ENCODE data around the gene BZW2. TPM values are rescaled to one million over a fixed set of nuclear protein-coding genes. Genes with fewer than 3 reads are reported as not detected.

Gene BZW2
- 10 to 100 TPM; 39.0 to 55.3 TPM for total RNA-seq
- 10 to 100 TPM; 74.3 to 78.5 TPM for polyA plus RNA-seq (ENCODE audit: insufficient read length in 2 of 2)
- long read RNA-seq, donor 1, transcript BZW2-207 (12 exons, 1,862 nt) = minor isoform, 6 of 26 reads
- long read RNA-seq, donor 1, transcript BZW2-201 (12 exons, 1,860 nt) = major isoform, 15 of 26 reads
- long read RNA-seq, donor 1, partial matches to known transcripts = 5 of 26 reads
- long read RNA-seq, donor 1, other reads (novel, unspliced or antisense) = 0 of 26 reads
- long read RNA-seq, donor 2, transcript BZW2-201 (12 exons, 1,860 nt) = major isoform, 9 of 12 reads
- long read RNA-seq, donor 2, partial matches to known transcripts = 0 of 12 reads
- long read RNA-seq, donor 2, other reads (novel, unspliced or antisense) = 0 of 12 reads
- long read RNA-seq, donor 3, partial matches to known transcripts = 0 of 6 reads
- long read RNA-seq, donor 3, other reads (novel, unspliced or antisense) = 0 of 6 reads
- long read RNA-seq, donor 4, transcript BZW2-207 (12 exons, 1,862 nt) = minor isoform, 8 of 21 reads
- long read RNA-seq, donor 4, transcript BZW2-201 (12 exons, 1,860 nt) = major isoform, 13 of 21 reads
- long read RNA-seq, donor 4, partial matches to known transcripts = 0 of 21 reads
- long read RNA-seq, donor 4, other reads (novel, unspliced or antisense) = 0 of 21 reads

- H3K4me1 ChIP-seq (ENCODE audit: control insufficient read depth, insufficient read depth, low read length) = peaks cover 15% of the 10 kb centered on the region
- H3K27ac ChIP-seq (ENCODE audit: low read depth, low read length) = peak within 1 kb of the TSS; percentile 96
- H3K36me3 ChIP-seq (ENCODE audit: control insufficient read depth, insufficient read depth, low read length) = no peaks in the 10 kb centered on the region
- no peaks in the 10 kb centered on the region for H3K27me3 ChIP-seq (ENCODE audit: control insufficient read depth, insufficient read depth, low read length)
- peak; percentile 81 to 98 (median 92) for DNase-seq (ENCODE audit: low read depth in 4 of 6, low spot score in 6 of 6)
- peak within 1 kb of the TSS; percentile 100 for H3K4me3 ChIP-seq (ENCODE audit: low read depth, low read length)
- no peaks in the 10 kb centered on the region for H3K9me3 ChIP-seq (ENCODE audit: control insufficient read depth, insufficient read depth, low read length)
- WGBS (ENCODE audit: insufficient coverage) = 0% methylated on average over 57 of the region's 73 CpGs
These were observed at the start of gene BZW2, which contains the start of gene ANKMY2 for GRCh38 chr7:16645593-16646471. TSS of gene BZW2 (plus strand) at chr7:16646181. CDS start at chr7:16665444, 19,263 bp downstream. TSS of gene ANKMY2 (minus strand) at chr7:16645754. CDS start at chr7:16645573, 181 bp downstream.

- no peak overlapping the region for H3K27ac ChIP-seq (ENCODE audit: low read depth, low read length)
- H3K27me3 ChIP-seq (ENCODE audit: control insufficient read depth, insufficient read depth, low read length) = no peaks in the 10 kb centered on the region
- no peaks in the 10 kb centered on the region for H3K4me1 ChIP-seq (ENCODE audit: control insufficient read depth, insufficient read depth, low read length)
- no peaks in the 10 kb centered on the region for H3K9me3 ChIP-seq (ENCODE audit: control insufficient read depth, insufficient read depth, low read length)
- WGBS (ENCODE audit: insufficient coverage) = no CpG with 5 or more reads among the region's 4 CpGs
- H3K4me3 ChIP-seq (ENCODE audit: low read depth, low read length) = no peak overlapping the region
- DNase-seq (ENCODE audit: low read depth in 4 of 6, low spot score in 6 of 6) = no peak
- peaks cover 11% of the 10 kb centered on the region for H3K36me3 ChIP-seq (ENCODE audit: control insufficient read depth, insufficient read depth, low read length)
These were observed 48.0 kb upstream of the BZW2 start for GRCh38 chr7:16598015-16598414.

GRCh38 chr7:16599860-16600259 lies 46.1 kb upstream of the BZW2 start:
- 89% methylated on average over 1 of the region's 7 CpGs for WGBS (ENCODE audit: insufficient coverage)
- Histone ChIP-seq H3K36me3 (ENCODE audit: control insufficient read depth, insufficient read depth, low read length) (peaks cover 11% of the 10 kb centered on the region), H3K4me3 (ENCODE audit: low read depth, low read length) (no peak overlapping the region), H3K9me3 (ENCODE audit: control insufficient read depth, insufficient read depth, low read length) (no peaks in the 10 kb centered on the region), H3K27ac (ENCODE audit: low read depth, low read length) (no peak overlapping the region), H3K27me3 (ENCODE audit: control insufficient read depth, insufficient read depth, low read length) (no peaks in the 10 kb centered on the region), H3K4me1 (ENCODE audit: control insufficient read depth, insufficient read depth, low read length) (no peaks in the 10 kb centered on the region)
- DNase-seq (ENCODE audit: low read depth in 4 of 6, low spot score in 6 of 6) = no peak

GRCh38 chr7:16603633-16604032 lies 42.3 kb upstream of the BZW2 start:
- Histone ChIP-seq H3K9me3 (ENCODE audit: control insufficient read depth, insufficient read depth, low read length) (no peaks in the 10 kb centered on the region), H3K27me3 (ENCODE audit: control insufficient read depth, insufficient read depth, low read length) (no peaks in the 10 kb centered on the region), H3K4me3 (ENCODE audit: low read depth, low read length) (no peak overlapping the region), H3K27ac (ENCODE audit: low read depth, low read length) (no peak overlapping the region), H3K36me3 (ENCODE audit: control insufficient read depth, insufficient read depth, low read length) (peaks cover 14% of the 10 kb centered on the region), H3K4me1 (ENCODE audit: control insufficient read depth, insufficient read depth, low read length) (no peaks in the 10 kb centered on the region)
- no peak for DNase-seq (ENCODE audit: low read depth in 4 of 6, low spot score in 6 of 6)

GRCh38 chr7:16604054-16604453 lies 41.9 kb upstream of the BZW2 start:
- peaks cover 11% of the 10 kb centered on the region for H3K36me3 ChIP-seq (ENCODE audit: control insufficient read depth, insufficient read depth, low read length)
- WGBS (ENCODE audit: insufficient coverage) = no CpG with 5 or more reads among the region's 3 CpGs
- no peaks in the 10 kb centered on the region for H3K4me1 ChIP-seq (ENCODE audit: control insufficient read depth, insufficient read depth, low read length)
- H3K9me3 ChIP-seq (ENCODE audit: control insufficient read depth, insufficient read depth, low read length) = no peaks in the 10 kb centered on the region
- H3K4me3 ChIP-seq (ENCODE audit: low read depth, low read length) = no peak overlapping the region
- H3K27me3 ChIP-seq (ENCODE audit: control insufficient read depth, insufficient read depth, low read length) = no peaks in the 10 kb centered on the region
- DNase-seq (ENCODE audit: low read depth in 4 of 6, low spot score in 6 of 6) = no peak
- no peak overlapping the region for H3K27ac ChIP-seq (ENCODE audit: low read depth, low read length)

GRCh38 chr7:16606704-16607103 lies 39.3 kb upstream of the BZW2 start:
- Histone ChIP-seq H3K36me3 (ENCODE audit: control insufficient read depth, insufficient read depth, low read length) (peaks cover 3% of the 10 kb centered on the region), H3K27ac (ENCODE audit: low read depth, low read length) (no peak overlapping the region), H3K27me3 (ENCODE audit: control insufficient read depth, insufficient read depth, low read length) (no peaks in the 10 kb centered on the region), H3K9me3 (ENCODE audit: control insufficient read depth, insufficient read depth, low read length) (no peaks in the 10 kb centered on the region), H3K4me1 (ENCODE audit: control insufficient read depth, insufficient read depth, low read length) (no peaks in the 10 kb centered on the region), H3K4me3 (ENCODE audit: low read depth, low read length) (no peak overlapping the region)
- 73% methylated on average over 3 of the region's 3 CpGs for WGBS (ENCODE audit: insufficient coverage)
- no peak for DNase-seq (ENCODE audit: low read depth in 4 of 6, low spot score in 6 of 6)

- H3K27me3 ChIP-seq (ENCODE audit: control insufficient read depth, insufficient read depth, low read length) = no peaks in the 10 kb centered on the region
- H3K4me3 ChIP-seq (ENCODE audit: low read depth, low read length) = no peak overlapping the region
- H3K9me3 ChIP-seq (ENCODE audit: control insufficient read depth, insufficient read depth, low read length) = no peaks in the 10 kb centered on the region
- no peak overlapping the region for H3K27ac ChIP-seq (ENCODE audit: low read depth, low read length)
- 81% methylated on average over 3 of the region's 4 CpGs for WGBS (ENCODE audit: insufficient coverage)
- DNase-seq (ENCODE audit: low read depth in 4 of 6, low spot score in 6 of 6) = no peak
- no peaks in the 10 kb centered on the region for H3K4me1 ChIP-seq (ENCODE audit: control insufficient read depth, insufficient read depth, low read length)
- H3K36me3 ChIP-seq (ENCODE audit: control insufficient read depth, insufficient read depth, low read length) = peaks cover 6% of the 10 kb centered on the region
These were observed 36.0 kb upstream of the BZW2 start for GRCh38 chr7:16609842-16610450.

- Histone ChIP-seq H3K9me3 (ENCODE audit: control insufficient read depth, insufficient read depth, low read length) (no peaks in the 10 kb centered on the region), H3K27me3 (ENCODE audit: control insufficient read depth, insufficient read depth, low read length) (no peaks in the 10 kb centered on the region), H3K36me3 (ENCODE audit: control insufficient read depth, insufficient read depth, low read length) (peaks cover 8% of the 10 kb centered on the region), H3K27ac (ENCODE audit: low read depth, low read length) (no peak overlapping the region), H3K4me1 (ENCODE audit: control insufficient read depth, insufficient read depth, low read length) (no peaks in the 10 kb centered on the region), H3K4me3 (ENCODE audit: low read depth, low read length) (no peak overlapping the region)
- DNase-seq (ENCODE audit: low read depth in 4 of 6, low spot score in 6 of 6) = no peak
- WGBS (ENCODE audit: insufficient coverage) = 100% methylated on average over 1 of the region's 2 CpGs
These were observed 34.3 kb upstream of the BZW2 start for GRCh38 chr7:16611711-16612110.

GRCh38 chr7:16615228-16615627 lies 30.8 kb upstream of the BZW2 start:
- no peaks in the 10 kb centered on the region for H3K4me1 ChIP-seq (ENCODE audit: control insufficient read depth, insufficient read depth, low read length)
- no peak overlapping the region for H3K4me3 ChIP-seq (ENCODE audit: low read depth, low read length)
- H3K36me3 ChIP-seq (ENCODE audit: control insufficient read depth, insufficient read depth, low read length) = peaks cover 11% of the 10 kb centered on the region
- no peak for DNase-seq (ENCODE audit: low read depth in 4 of 6, low spot score in 6 of 6)
- no peak overlapping the region for H3K27ac ChIP-seq (ENCODE audit: low read depth, low read length)
- no peaks in the 10 kb centered on the region for H3K9me3 ChIP-seq (ENCODE audit: control insufficient read depth, insufficient read depth, low read length)
- no peaks in the 10 kb centered on the region for H3K27me3 ChIP-seq (ENCODE audit: control insufficient read depth, insufficient read depth, low read length)
- no CpG with 5 or more reads among the region's 5 CpGs for WGBS (ENCODE audit: insufficient coverage)

Measured in spinal cord (tissue), 10 donors.